ENCODE measurements around the gene CNN1. TPM values are rescaled to one million over a fixed set of nuclear protein-coding genes. Genes with fewer than 3 reads are reported as not detected.
"Not testable (repeated sequence)": the region's sequence is repeated elsewhere in the genome, so short reads cannot be mapped to it uniquely, and the experiment has no call there.

Gene CNN1
- total RNA-seq, 1 donor, result 9.8 TPM

DNA sequence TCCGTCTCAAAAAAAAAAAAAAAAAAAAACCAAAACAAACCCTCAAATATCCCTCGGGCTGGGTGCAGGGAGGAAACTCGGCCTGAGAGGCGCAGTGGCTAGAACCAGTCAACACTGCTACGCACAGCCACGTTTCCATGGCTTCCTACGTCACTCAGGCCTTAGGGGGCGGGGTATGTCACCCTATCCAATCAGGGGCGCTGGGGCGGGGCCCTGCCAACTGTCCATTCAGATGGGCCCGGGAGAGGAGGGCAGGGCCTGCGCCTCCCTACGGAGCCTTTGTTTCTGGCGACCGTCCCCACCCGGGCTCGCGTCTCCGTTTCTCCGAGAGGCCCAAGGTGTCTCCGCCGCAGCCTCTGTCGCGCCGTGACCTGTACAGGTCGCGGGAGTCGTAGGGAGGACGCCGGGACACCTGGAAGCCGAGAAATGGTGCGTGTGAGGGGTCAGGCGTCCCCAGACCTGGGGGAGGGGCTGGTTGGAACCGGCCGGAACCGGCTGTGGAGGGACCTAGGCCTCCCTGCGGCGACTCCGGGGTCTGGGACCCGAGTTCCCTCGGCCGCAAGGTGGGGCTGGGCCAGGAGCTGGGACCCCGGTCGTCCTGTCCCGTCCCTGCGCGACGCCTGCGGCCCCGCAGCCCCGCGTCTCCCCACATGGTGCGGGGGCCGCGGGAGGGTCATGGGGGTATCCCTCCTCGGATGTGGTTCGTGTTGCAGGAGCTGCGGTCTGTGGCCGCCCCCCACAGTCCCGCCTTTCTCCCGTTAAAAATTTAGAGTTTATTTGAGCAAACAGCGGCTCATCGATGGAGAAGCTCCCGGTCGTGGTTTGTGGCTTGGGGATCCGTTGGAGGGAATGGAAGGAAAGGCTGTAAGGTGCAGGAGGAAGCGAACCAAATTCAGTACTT, 58.8 kb downstream of the CNN1 start, which contains the start of gene ZNF627:
Gene ZNF627 (plus strand): TSS at position 282 of the 901 bp plus-strand sequence. CDS start 145 bp downstream, at position 427.
- H3K27ac ChIP-seq (ENCODE audit: low read depth, low read length), result peak within 1 kb of the TSS; percentile 97
- H3K36me3 ChIP-seq (ENCODE audit: insufficient read depth, low read length), result peaks cover 11% of the 10 kb centered on the region
- H3K9me3 ChIP-seq (ENCODE audit: low read depth, low read length), result no peaks in the 10 kb centered on the region
- H2AFZ ChIP-seq (ENCODE audit: low read length), result peak within 1 kb of the TSS; percentile 95
- DNase-seq (ENCODE audit: insufficient read length, low spot score, missing footprints), result peak; percentile 99
- H3K4me3 ChIP-seq (ENCODE audit: insufficient read depth, low read length), result peak within 1 kb of the TSS; percentile 99
- peaks cover 16% of the 10 kb centered on the region for H4K20me1 ChIP-seq (ENCODE audit: insufficient read depth, low read length)
- TF ChIP-seq, protein P1, sequence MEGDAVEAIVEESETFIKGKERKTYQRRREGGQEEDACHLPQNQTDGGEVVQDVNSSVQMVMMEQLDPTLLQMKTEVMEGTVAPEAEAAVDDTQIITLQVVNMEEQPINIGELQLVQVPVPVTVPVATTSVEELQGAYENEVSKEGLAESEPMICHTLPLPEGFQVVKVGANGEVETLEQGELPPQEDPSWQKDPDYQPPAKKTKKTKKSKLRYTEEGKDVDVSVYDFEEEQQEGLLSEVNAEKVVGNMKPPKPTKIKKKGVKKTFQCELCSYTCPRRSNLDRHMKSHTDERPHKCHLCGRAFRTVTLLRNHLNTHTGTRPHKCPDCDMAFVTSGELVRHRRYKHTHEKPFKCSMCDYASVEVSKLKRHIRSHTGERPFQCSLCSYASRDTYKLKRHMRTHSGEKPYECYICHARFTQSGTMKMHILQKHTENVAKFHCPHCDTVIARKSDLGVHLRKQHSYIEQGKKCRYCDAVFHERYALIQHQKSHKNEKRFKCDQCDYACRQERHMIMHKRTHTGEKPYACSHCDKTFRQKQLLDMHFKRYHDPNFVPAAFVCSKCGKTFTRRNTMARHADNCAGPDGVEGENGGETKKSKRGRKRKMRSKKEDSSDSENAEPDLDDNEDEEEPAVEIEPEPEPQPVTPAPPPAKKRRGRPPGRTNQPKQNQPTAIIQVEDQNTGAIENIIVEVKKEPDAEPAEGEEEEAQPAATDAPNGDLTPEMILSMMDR (IDR thresholded peaks at IDR 0.05; ENCODE audit: extremely low read depth, low read depth, low read length), result no peak
- no peaks in the 10 kb centered on the region for H3K27me3 ChIP-seq (ENCODE audit: insufficient read depth, low read length)
- H3K79me2 ChIP-seq (ENCODE audit: insufficient read depth, low read length), result peaks cover 50% of the 10 kb centered on the region
- peaks cover 8% of the 10 kb centered on the region for H3K4me1 ChIP-seq (ENCODE audit: insufficient read depth, low read length)
- peak within 1 kb of the TSS; percentile 87 for H3K4me2 ChIP-seq (ENCODE audit: insufficient read depth, low read length)

DNA sequence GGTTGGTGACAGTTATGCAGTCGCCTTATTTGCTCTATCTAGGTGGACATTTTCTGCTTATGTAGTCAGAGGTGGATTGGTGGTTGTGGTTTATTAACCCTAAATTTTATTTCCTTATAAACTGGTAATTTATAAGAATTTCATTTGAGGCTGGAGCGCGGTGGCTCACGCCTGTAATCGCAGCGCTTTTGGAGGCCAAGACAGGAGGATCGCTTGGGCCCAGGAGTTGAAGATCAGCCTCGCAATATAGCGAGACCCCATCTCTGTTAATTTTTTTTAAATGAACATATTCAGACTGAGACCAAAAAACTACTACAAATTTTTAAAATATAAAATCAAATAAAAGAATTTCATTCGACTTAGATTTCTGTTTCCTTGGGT, 59.4 kb downstream of the CNN1 start:
- H3K36me3 ChIP-seq (ENCODE audit: insufficient read depth, low read length), result peaks cover 14% of the 10 kb centered on the region
- TF ChIP-seq, protein P1 (IDR thresholded peaks at IDR 0.05; ENCODE audit: extremely low read depth, low read depth, low read length), result no peak
- H3K27me3 ChIP-seq (ENCODE audit: insufficient read depth, low read length), result no peaks in the 10 kb centered on the region
- no peaks in the 10 kb centered on the region for H3K9me3 ChIP-seq (ENCODE audit: low read depth, low read length)
- peak overlapping the region; percentile 87 for H3K4me2 ChIP-seq (ENCODE audit: insufficient read depth, low read length)
- peak overlapping the region; percentile 99 for H3K4me3 ChIP-seq (ENCODE audit: insufficient read depth, low read length)
- peaks cover 8% of the 10 kb centered on the region for H3K4me1 ChIP-seq (ENCODE audit: insufficient read depth, low read length)
- peaks cover 57% of the 10 kb centered on the region for H3K79me2 ChIP-seq (ENCODE audit: insufficient read depth, low read length)
- no peak for DNase-seq (ENCODE audit: insufficient read length, low spot score, missing footprints)
- H2AFZ ChIP-seq (ENCODE audit: low read length), result peak overlapping the region; percentile 95
- peak overlapping the region; percentile 97 for H3K27ac ChIP-seq (ENCODE audit: low read depth, low read length)
- peaks cover 21% of the 10 kb centered on the region for H4K20me1 ChIP-seq (ENCODE audit: insufficient read depth, low read length)

DNA sequence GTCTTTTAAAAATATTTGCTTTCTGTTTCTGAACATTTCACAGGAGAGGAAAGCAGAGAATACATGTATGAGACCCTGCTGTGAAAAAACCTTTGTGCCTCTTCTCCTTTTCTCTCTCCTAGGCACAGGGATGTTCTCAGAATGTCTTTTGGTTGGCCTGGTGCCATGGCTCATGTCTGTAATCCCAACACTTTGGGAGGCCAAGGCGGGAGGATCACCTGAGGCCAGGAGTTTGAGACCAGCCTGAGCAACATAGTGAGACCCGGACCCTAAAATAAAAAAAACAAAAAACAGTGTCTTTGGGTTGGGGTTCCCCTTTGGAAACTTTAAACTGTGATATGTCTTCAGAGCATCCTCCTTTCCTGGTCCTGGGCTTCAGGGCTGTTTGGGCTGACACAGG, 60.1 kb downstream of the CNN1 start:
- Histone ChIP-seq H3K4me3 (ENCODE audit: insufficient read depth, low read length) (no peak overlapping the region), H3K27me3 (ENCODE audit: insufficient read depth, low read length) (no peaks in the 10 kb centered on the region), H3K79me2 (ENCODE audit: insufficient read depth, low read length) (peaks cover 60% of the 10 kb centered on the region)

DNA sequence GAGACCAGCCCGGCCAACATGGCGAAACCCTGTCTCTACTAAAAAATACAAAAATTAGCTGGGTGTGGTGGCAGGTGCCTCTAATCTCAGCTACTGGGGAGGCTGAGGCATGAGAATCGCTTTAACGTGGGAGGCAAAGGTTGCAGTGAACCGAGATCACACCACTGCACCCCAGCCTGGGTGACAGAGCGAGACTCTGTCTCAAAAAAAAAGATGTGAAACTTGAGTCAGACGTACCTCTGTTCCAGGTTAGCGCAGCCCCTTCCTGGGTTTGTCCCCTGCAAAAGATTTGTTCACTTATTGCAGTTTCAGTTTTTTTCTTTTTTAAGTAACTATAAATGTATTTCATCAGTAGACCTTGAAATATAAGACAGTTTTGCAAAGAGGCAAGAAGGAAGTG, 61.1 kb downstream of the CNN1 start:
- not testable (repeated sequence) for H3K4me2 ChIP-seq (ENCODE audit: insufficient read depth, low read length); H2AFZ ChIP-seq (ENCODE audit: low read length); H3K27ac ChIP-seq (ENCODE audit: low read depth, low read length); H3K4me3 ChIP-seq (ENCODE audit: insufficient read depth, low read length); H3K4me1 ChIP-seq (ENCODE audit: insufficient read depth, low read length); H3K27me3 ChIP-seq (ENCODE audit: insufficient read depth, low read length); DNase-seq (ENCODE audit: insufficient read length, low spot score, missing footprints); H3K9me3 ChIP-seq (ENCODE audit: low read depth, low read length)
- Histone ChIP-seq H3K79me2 (ENCODE audit: insufficient read depth, low read length) (peaks cover 68% of the 10 kb centered on the region), H3K36me3 (ENCODE audit: insufficient read depth, low read length) (peaks cover 25% of the 10 kb centered on the region), H4K20me1 (ENCODE audit: insufficient read depth, low read length) (peaks cover 34% of the 10 kb centered on the region)

More for the DNA sequence above, 60.1 kb downstream of the CNN1 start:
- TF ChIP-seq, protein P1 (IDR thresholded peaks at IDR 0.05; ENCODE audit: extremely low read depth, low read depth, low read length), result no peak
- H4K20me1 ChIP-seq (ENCODE audit: insufficient read depth, low read length), result peaks cover 25% of the 10 kb centered on the region
- no peaks in the 10 kb centered on the region for H3K9me3 ChIP-seq (ENCODE audit: low read depth, low read length)
- no peak for DNase-seq (ENCODE audit: insufficient read length, low spot score, missing footprints)
- peaks cover 15% of the 10 kb centered on the region for H3K36me3 ChIP-seq (ENCODE audit: insufficient read depth, low read length)
- H3K27ac ChIP-seq (ENCODE audit: low read depth, low read length), result no peak overlapping the region
- no peak overlapping the region for H2AFZ ChIP-seq (ENCODE audit: low read length)
- peak overlapping the region; percentile 87 for H3K4me2 ChIP-seq (ENCODE audit: insufficient read depth, low read length)
- H3K4me1 ChIP-seq (ENCODE audit: insufficient read depth, low read length), result peaks cover 8% of the 10 kb centered on the region

Small RNA genes within 50 kb of the gene (small RNA-seq; reads per million reads assigned to genes)
- not detected for gene MIR7974
- not detected for gene RN7SL833P

Other genes with a start within 250 kb of the CNN1 start
- gene TSPAN16, start 242.7 kb upstream of the CNN1 start, total RNA-seq, result not detected in 2 replicates
- gene RAB3D, start 199.2 kb upstream of the CNN1 start, total RNA-seq, result 2.1 and 3.3 TPM in 2 replicates
- gene TMEM205, start 192.6 kb upstream of the CNN1 start, total RNA-seq, result 29.2 and 59.4 TPM in 2 replicates
- gene CCDC159, start 192.3 kb upstream of the CNN1 start, total RNA-seq, result 4.0 and 8.0 TPM in 2 replicates
- 10.6 and 14.1 TPM in 2 replicates for gene PLPPR2, start 183.4 kb upstream of the CNN1 start, total RNA-seq
- gene SWSAP1, start 164.2 kb upstream of the CNN1 start, total RNA-seq, result 0.72 and 0.88 TPM in 2 replicates
- gene EPOR, start 154.5 kb upstream of the CNN1 start, total RNA-seq, result 1.8 and 2.5 TPM in 2 replicates
- 0.29 and 0.36 TPM in 2 replicates for gene RGL3, start 119.5 kb upstream of the CNN1 start, total RNA-seq
- under 0.01 TPM in 2 replicates for gene ODAD3, start 103.7 kb upstream of the CNN1 start, total RNA-seq
- 117 and 119 TPM in 2 replicates for gene PRKCSH, start 103.2 kb upstream of the CNN1 start, total RNA-seq
- gene ELAVL3, start 57.8 kb upstream of the CNN1 start, total RNA-seq, result 0.72 TPM in 1 of 2 replicates, not detected in the other
- gene ZNF653, start 33.0 kb upstream of the CNN1 start, total RNA-seq, result 2.9 and 3.5 TPM in 2 replicates
- gene ECSIT, start 9.7 kb upstream of the CNN1 start, total RNA-seq, result 36.9 and 37.1 TPM in 2 replicates
- gene ELOF1, start 20.4 kb downstream of the CNN1 start, total RNA-seq, result 31.2 and 42.0 TPM in 2 replicates
- gene ACP5, start 38.8 kb downstream of the CNN1 start, total RNA-seq, result 0.59 and 2.5 TPM in 2 replicates
- 18.9 and 20.3 TPM in 2 replicates for gene ZNF627, start 58.6 kb downstream of the CNN1 start, total RNA-seq
- gene ZNF823, start 200.1 kb downstream of the CNN1 start, total RNA-seq, result 6.2 and 9.4 TPM in 2 replicates
- 11.6 and 13.3 TPM in 2 replicates for gene ZNF441, start 228.1 kb downstream of the CNN1 start, total RNA-seq